H1 (cell line): ENCODE measurements around the gene FGR. TPM values are rescaled to one million over a fixed set of nuclear protein-coding genes. Genes with fewer than 3 reads are reported as not detected.

ENCODE experiments used
- BACH1 ChIP-seq: IDR thresholded peaks from 2 replicates; pipeline ENCODE4 v1.6.1; 2012; ENCODE audit warnings: low read length, improper control_type of control experiment
- CHD1 ChIP-seq: IDR thresholded peaks from 2 replicates; pipeline ENCODE4 v1.6.1; 2012; ENCODE audit warnings: low read depth, low read length, improper control_type of control experiment
- CREB1 ChIP-seq: IDR thresholded peaks from 2 replicates; pipeline ENCODE4 v1.6.1; 2012; ENCODE audit warnings: inconsistent platforms
- EGR1 ChIP-seq: IDR thresholded peaks from 2 replicates; pipeline ENCODE4 v1.6.1; 2011; ENCODE audit warnings: low read depth, low read length, borderline replicate concordance
- EP300 ChIP-seq, 2 experiments: IDR thresholded peaks; 1 replicate in 1 of 2; 2 replicates in 1 of 2; pipeline ENCODE4 v1.6.1; 2011 to 2012; ENCODE audit warnings: low read depth in 2 of 2, low read length in 2 of 2, mild to moderate bottlenecking in 2 of 2, borderline replicate concordance in 1 of 2, inconsistent platforms in 1 of 2, moderate library complexity in 1 of 2
- HDAC2 ChIP-seq, 2 experiments: fragments of 300-600 bp in 1 of 2; sonication (generic) in 1 of 2; IDR thresholded peaks; 2 replicates each; pipeline ENCODE4 v1.6.1; 2011 to 2012; ENCODE audit warnings: low read depth in 2 of 2, low read length in 2 of 2, mild to moderate bottlenecking in 2 of 2, moderate library complexity in 2 of 2, borderline replicate concordance in 1 of 2, inconsistent platforms in 1 of 2
- MAFK ChIP-seq: IDR thresholded peaks from 2 replicates; pipeline ENCODE4 v1.6.1; 2012; ENCODE audit warnings: low read depth, mild to moderate bottlenecking, improper control_type of control experiment, low read length
- SIN3A ChIP-seq, 2 experiments: IDR thresholded peaks in 1 of 2; conservative IDR thresholded peaks in 1 of 2; 2 replicates each; pipeline ENCODE4 v1.6.1; 2011 to 2012; ENCODE audit warnings: low read length in 2 of 2, improper control_type of control experiment in 1 of 2, low read depth in 1 of 2, mild to moderate bottlenecking in 1 of 2
- SP2 ChIP-seq: IDR thresholded peaks from 2 replicates; pipeline ENCODE4 v1.6.1; 2012; ENCODE audit warnings: mild to moderate bottlenecking, low read length, inconsistent platforms
- polyA plus RNA-seq, 7 experiments: library from polyadenylated mRNA; depleted of rRNA in 3 of 7; stranded (reverse) in 5 of 7; unstranded in 2 of 7; fragments of >200 nt in 5 of 7; fragments of 200-250 nt in 2 of 7; gene quantifications; 1 replicate in 5 of 7; 2 replicates in 1 of 7; 4 replicates in 1 of 7; pipeline versions ENCODE4 v1.2.1 to v1.2.3, GENCODE V29; 2011 to 2013; ENCODE audit warnings: missing spikeins in 2 of 7, mixed read lengths in 2 of 7
- total RNA-seq: library from RNA; stranded (reverse); fragmentation: NEBNext Ultra II Directional; extraction: Animal tissue kit (Norgen Biotek cat#: 25700); gene quantifications from 2 replicates; pipeline ENCODE4 v1.2.1, GENCODE V29; 2021
- TF ChIP-seq, protein P1 (sequence below): IDR thresholded peaks from 2 replicates; pipeline ENCODE4 v1.6.1; 2012; ENCODE audit warnings: inconsistent platforms

FGR gene
- total and polyA plus RNA-seq, 2 of the 8 experiments (the other 6 are each of a cell fraction or from before 2014, with no cell fraction given), result 0.22 to 0.95 TPM

DNA sequence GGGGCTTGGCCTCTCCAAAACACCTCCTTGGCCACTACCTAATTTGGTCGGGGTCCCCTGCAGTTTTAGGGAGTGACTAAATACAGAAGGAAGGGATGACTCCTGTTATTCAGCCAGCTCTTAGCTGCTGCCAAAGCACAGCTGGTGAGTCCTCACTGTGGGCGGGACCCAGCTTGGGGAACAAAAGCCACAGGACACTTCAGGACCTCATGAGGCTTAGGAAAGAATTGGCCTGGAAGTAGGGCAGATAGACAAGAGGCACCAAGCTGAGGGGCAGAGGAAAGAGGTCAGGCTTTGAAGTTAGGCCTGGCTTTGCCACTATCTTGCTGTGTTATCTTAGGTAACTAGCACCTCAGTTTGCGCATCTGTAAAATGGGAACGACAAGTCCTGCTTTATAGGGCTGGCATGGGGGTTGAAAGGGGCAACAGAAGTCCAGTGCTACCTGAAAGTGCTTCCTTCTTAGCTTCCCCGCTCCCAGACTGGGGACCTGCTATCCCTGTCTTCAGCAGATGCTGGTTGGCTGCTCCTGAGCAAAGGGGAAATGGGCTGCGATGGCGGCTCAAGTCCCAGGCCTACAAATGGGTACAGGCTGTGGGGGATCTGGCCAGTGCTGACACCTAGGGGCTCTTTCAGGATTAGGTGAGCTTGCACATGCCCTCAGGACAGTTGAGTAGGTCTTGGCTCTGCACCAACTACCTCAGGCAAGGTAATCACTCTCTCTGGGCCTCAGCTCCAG is 21.3 kb upstream of the FGR start (continued):
- TF ChIP-seq HDAC2 (IDR thresholded peaks at IDR 0.05; ENCODE audit: borderline replicate concordance in 1 of 2, low read depth in 2 of 2, low read length in 2 of 2) (peak in 1 of 2 experiments; percentile 96; a peak in 2 of 4 replicates), CREB1 (peak; percentile 28; the same call in 1 of the 2 replicates), SIN3A (conservative IDR thresholded peaks at IDR 0.05 in 1 of 2, IDR thresholded peaks at IDR 0.05 in 1 of 2; ENCODE audit: low read depth in 1 of 2, low read length in 2 of 2) (peak; percentile 68 to 77; a peak in 2 of 4 replicates), EGR1 (peak; percentile 56; the same call in 1 of the 2 replicates), CHD1 (no peak), MAFK (no peak), SP2 (no peak), BACH1 (no peak), EP300 (IDR thresholded peaks at IDR 0.05; ENCODE audit: borderline replicate concordance in 1 of 2, low read depth in 2 of 2, low read length in 2 of 2) (peak in 1 of 2 experiments; percentile 76; a peak in 1 of 3 replicates)
- TF ChIP-seq, protein P1, sequence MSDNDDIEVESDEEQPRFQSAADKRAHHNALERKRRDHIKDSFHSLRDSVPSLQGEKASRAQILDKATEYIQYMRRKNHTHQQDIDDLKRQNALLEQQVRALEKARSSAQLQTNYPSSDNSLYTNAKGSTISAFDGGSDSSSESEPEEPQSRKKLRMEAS, result no peak
